HepG2 (cell line): ENCODE measurements around the gene PRKCD.

Experiments used
- CERS6 ChIP-seq: sonication (generic); formaldehyde crosslinking; IDR thresholded peaks from 2 replicates; pipeline ENCODE4 v1.5.0; 2020; ENCODE audit warnings: missing genetic modification reagents
- E2F2 ChIP-seq: sonication (generic); formaldehyde crosslinking; IDR thresholded peaks from 2 replicates; pipeline ENCODE4 v1.4.0; 2020; ENCODE audit warnings: missing genetic modification reagents, borderline replicate concordance
- NR3C1 ChIP-seq: sonication (generic); formaldehyde crosslinking; IDR thresholded peaks from 2 replicates; pipeline ENCODE4 v1.4.0; 2020; ENCODE audit warnings: missing genetic modification reagents
- PRDM10 ChIP-seq: sonication (generic); formaldehyde crosslinking; IDR thresholded peaks from 2 replicates; pipeline ENCODE4 v1.4.0; 2020; ENCODE audit warnings: low read depth, missing genetic modification reagents
- SP4 ChIP-seq: sonication (generic); formaldehyde crosslinking; IDR thresholded peaks from 2 replicates; pipeline ENCODE4 v1.8.1; 2023; ENCODE audit warnings: mild to moderate bottlenecking, missing genetic modification reagents
- TCF7L2 ChIP-seq: IDR thresholded peaks from 2 replicates; pipeline ENCODE4 v1.6.1; 2011; ENCODE audit warnings: mild to moderate bottlenecking, low read depth, low read length, moderate library complexity
- YY1 ChIP-seq: IDR thresholded peaks from 2 replicates; pipeline ENCODE4 v1.6.1; 2011; ENCODE audit warnings: low read length, low read depth, moderate library complexity, mild to moderate bottlenecking; ENCODE audit not compliant: insufficient read depth, insufficient replicate concordance
- ZNF335 ChIP-seq: sonication (generic); formaldehyde crosslinking; IDR thresholded peaks from 2 replicates; pipeline ENCODE4 v1.4.0; 2020; ENCODE audit warnings: missing genetic modification reagents

- TF ChIP-seq NR3C1 (no peak), TCF7L2 (no peak), E2F2 (CRISPR knock-in tag) (no peak), PRDM10 (CRISPR knock-in tag) (no peak), SP4 (CRISPR knock-in tag) (no peak), YY1 (no peak), ZNF335 (CRISPR knock-in tag) (no peak), CERS6 (no peak)
These were observed 38.0 kb downstream of the PRKCD start for GRCh38 chr3:53198996-53199395.
